Activated naive CD8-positive, alpha-beta T cell treated with anti-CD3 and anti-CD28 coated beads for 36 hours (primary cell): ENCODE results near the gene CCR2. TPM values are rescaled to one million over a fixed set of nuclear protein-coding genes. Genes with fewer than 3 reads are reported as not detected.

Experiments used
- DNase-seq: peaks from one replicate; pipeline ENCODE4 v3.0.0; 2021
- H3K27ac Mint-ChIP-seq: one replicate; pipeline ENCODE4 v1.8.0; 2022; ENCODE audit warnings: mild to moderate bottlenecking, moderate library complexity, mixed read lengths
- H3K27me3 Mint-ChIP-seq: one replicate; pipeline ENCODE4 v1.8.0; 2022; ENCODE audit warnings: mild to moderate bottlenecking, mixed read lengths
- H3K36me3 Mint-ChIP-seq: one replicate; pipeline ENCODE4 v1.8.0; 2021; ENCODE audit warnings: mild to moderate bottlenecking, mixed read lengths
- H3K4me1 Mint-ChIP-seq: one replicate; pipeline ENCODE4 v1.8.0; 2021; ENCODE audit warnings: mixed read lengths
- H3K4me3 Mint-ChIP-seq: one replicate; pipeline ENCODE4 v1.8.0; 2022; ENCODE audit warnings: mild to moderate bottlenecking, moderate library complexity, mixed read lengths
- H3K9me3 Mint-ChIP-seq: one replicate; pipeline ENCODE4 v1.8.0; 2022; ENCODE audit warnings: mixed read lengths
- total RNA-seq, 2 experiments: library from RNA; stranded (reverse); gene quantifications; one replicate each; pipeline ENCODE4 v1.2.3, GENCODE V29; 2021

Gene CCR2
- total RNA-seq, 2 experiments from 2014 or later = 0.16 TPM; not detected in 1

- Mint-ChIP-seq H3K27ac (no peak overlapping the region), H3K4me1 (peaks cover 11% of the 10 kb centered on the region), H3K27me3 (no peaks in the 10 kb centered on the region), H3K9me3 (peaks cover 7% of the 10 kb centered on the region), H3K36me3 (peaks cover 4% of the 10 kb centered on the region), H3K4me3 (no peak overlapping the region)
- DNase-seq = no peak
Observed at GRCh38 chr3:46344476-46344875, 9.4 kb upstream of the CCR2 start.

- no peaks in the 10 kb centered on the region for H3K9me3 Mint-ChIP-seq
- H3K4me1 Mint-ChIP-seq = peaks cover 41% of the 10 kb centered on the region
- no peak for DNase-seq
- H3K27ac Mint-ChIP-seq = peak overlapping the region; percentile 80
- no peak overlapping the region for H3K4me3 Mint-ChIP-seq
- peaks cover 4% of the 10 kb centered on the region for H3K36me3 Mint-ChIP-seq
- H3K27me3 Mint-ChIP-seq = peaks cover 4% of the 10 kb centered on the region
Observed at GRCh38 chr3:46348823-46349482, 5.0 kb upstream of the CCR2 start.

GRCh38 chr3:46349484-46350261, 4.2 kb upstream of the CCR2 start:
- DNase-seq = no peak
- peak overlapping the region; percentile 50 for H3K4me3 Mint-ChIP-seq
- H3K27me3 Mint-ChIP-seq = peaks cover 4% of the 10 kb centered on the region
- H3K27ac Mint-ChIP-seq = peak overlapping the region; percentile 80
- peaks cover 48% of the 10 kb centered on the region for H3K4me1 Mint-ChIP-seq
- peaks cover 4% of the 10 kb centered on the region for H3K36me3 Mint-ChIP-seq
- no peaks in the 10 kb centered on the region for H3K9me3 Mint-ChIP-seq

GRCh38 chr3:46350262-46350565, 3.7 kb upstream of the CCR2 start:
- DNase-seq = no peak
- no peak overlapping the region for H3K27ac Mint-ChIP-seq
- H3K36me3 Mint-ChIP-seq = peaks cover 4% of the 10 kb centered on the region
- peaks cover 50% of the 10 kb centered on the region for H3K4me1 Mint-ChIP-seq
- H3K4me3 Mint-ChIP-seq = peak overlapping the region; percentile 11
- peaks cover 8% of the 10 kb centered on the region for H3K27me3 Mint-ChIP-seq
- H3K9me3 Mint-ChIP-seq = no peaks in the 10 kb centered on the region

- H3K36me3 Mint-ChIP-seq = peaks cover 4% of the 10 kb centered on the region
- H3K4me1 Mint-ChIP-seq = peaks cover 50% of the 10 kb centered on the region
- H3K27me3 Mint-ChIP-seq = peaks cover 17% of the 10 kb centered on the region
- no peak for DNase-seq
- H3K4me3 Mint-ChIP-seq = no peak overlapping the region
- no peaks in the 10 kb centered on the region for H3K9me3 Mint-ChIP-seq
- H3K27ac Mint-ChIP-seq = no peak overlapping the region
Observed at GRCh38 chr3:46351646-46352045, 2.3 kb upstream of the CCR2 start.

- Mint-ChIP-seq H3K27me3 (peaks cover 25% of the 10 kb centered on the region), H3K4me1 (peaks cover 48% of the 10 kb centered on the region)
Observed at GRCh38 chr3:46353090-46353489, 821 bp upstream of the CCR2 start.

GRCh38 chr3:46354478-46354877, 567 bp downstream of the CCR2 start:
- peaks cover 29% of the 10 kb centered on the region for H3K27me3 Mint-ChIP-seq
- no peak for DNase-seq
- H3K4me1 Mint-ChIP-seq = peaks cover 39% of the 10 kb centered on the region
- no peak overlapping the region for H3K4me3 Mint-ChIP-seq
- H3K27ac Mint-ChIP-seq = peak overlapping the region; percentile 68
- no peaks in the 10 kb centered on the region for H3K9me3 Mint-ChIP-seq
- H3K36me3 Mint-ChIP-seq = no peaks in the 10 kb centered on the region

More at GRCh38 chr3:46353090-46353489, 821 bp upstream of the CCR2 start:
- Mint-ChIP-seq H3K9me3 (no peaks in the 10 kb centered on the region), H3K36me3 (no peaks in the 10 kb centered on the region), H3K4me3 (no peak overlapping the region), H3K27ac (no peak overlapping the region)
- DNase-seq = no peak

- Mint-ChIP-seq H3K4me1 (peaks cover 38% of the 10 kb centered on the region), H3K36me3 (no peaks in the 10 kb centered on the region), H3K27ac (no peak overlapping the region), H3K4me3 (no peak overlapping the region), H3K9me3 (no peaks in the 10 kb centered on the region), H3K27me3 (peaks cover 29% of the 10 kb centered on the region)
- no peak for DNase-seq
Observed at GRCh38 chr3:46354984-46355383, 1.1 kb downstream of the CCR2 start.

- no peak overlapping the region for H3K27ac Mint-ChIP-seq
- no peak overlapping the region for H3K4me3 Mint-ChIP-seq
- H3K36me3 Mint-ChIP-seq = no peaks in the 10 kb centered on the region
- peaks cover 32% of the 10 kb centered on the region for H3K4me1 Mint-ChIP-seq
- no peak for DNase-seq
- no peaks in the 10 kb centered on the region for H3K9me3 Mint-ChIP-seq
- H3K27me3 Mint-ChIP-seq = peaks cover 29% of the 10 kb centered on the region
Observed at GRCh38 chr3:46356276-46356675, 2.4 kb downstream of the CCR2 start.

GRCh38 chr3:46356909-46357308, 3.0 kb downstream of the CCR2 start:
- H3K4me1 Mint-ChIP-seq = peaks cover 32% of the 10 kb centered on the region
- no peak for DNase-seq
- H3K27me3 Mint-ChIP-seq = peaks cover 24% of the 10 kb centered on the region
- H3K9me3 Mint-ChIP-seq = no peaks in the 10 kb centered on the region
- no peak overlapping the region for H3K4me3 Mint-ChIP-seq
- H3K36me3 Mint-ChIP-seq = no peaks in the 10 kb centered on the region
- H3K27ac Mint-ChIP-seq = no peak overlapping the region

GRCh38 chr3:46358466-46358865, 4.6 kb downstream of the CCR2 start:
- Mint-ChIP-seq H3K4me1 (peaks cover 19% of the 10 kb centered on the region), H3K9me3 (no peaks in the 10 kb centered on the region), H3K27me3 (peaks cover 24% of the 10 kb centered on the region), H3K36me3 (no peaks in the 10 kb centered on the region), H3K4me3 (no peak overlapping the region), H3K27ac (no peak overlapping the region)
- DNase-seq = no peak

GRCh38 chr3:46359733-46360493, 6.0 kb downstream of the CCR2 start:
- Mint-ChIP-seq H3K4me1 (peaks cover 5% of the 10 kb centered on the region), H3K27ac (no peak overlapping the region), H3K27me3 (peaks cover 24% of the 10 kb centered on the region), H3K4me3 (no peak overlapping the region), H3K36me3 (no peaks in the 10 kb centered on the region), H3K9me3 (no peaks in the 10 kb centered on the region)
- DNase-seq = no peak

- DNase-seq = no peak
- Mint-ChIP-seq H3K9me3 (no peaks in the 10 kb centered on the region), H3K36me3 (no peaks in the 10 kb centered on the region), H3K27me3 (peaks cover 17% of the 10 kb centered on the region), H3K4me3 (no peak overlapping the region), H3K4me1 (peaks cover 5% of the 10 kb centered on the region), H3K27ac (no peak overlapping the region)
Observed at GRCh38 chr3:46360907-46361306, 7.0 kb downstream of the CCR2 start.

GRCh38 chr3:46361408-46362283, 7.7 kb downstream of the CCR2 start:
- Mint-ChIP-seq H3K27ac (no peak overlapping the region), H3K36me3 (no peaks in the 10 kb centered on the region), H3K4me1 (peaks cover 5% of the 10 kb centered on the region), H3K27me3 (peaks cover 11% of the 10 kb centered on the region), H3K4me3 (no peak overlapping the region), H3K9me3 (no peaks in the 10 kb centered on the region)
- no peak for DNase-seq
